Liver (tissue), 9 donors: ENCODE data around the gene PKP3. TPM values are rescaled to one million over a fixed set of nuclear protein-coding genes. Genes with fewer than 3 reads are reported as not detected.

Source experiments
- DNase-seq: peaks from one replicate; pipeline ENCODE4 v3.0.0-alpha.2; 2017; ENCODE audit warnings: low spot score
- H3K27ac ChIP-seq, 2 donors: one replicate each; pipeline ENCODE4 v1.7.0; 2013; ENCODE audit warnings: inconsistent platforms in 2 of 2, low read length in 2 of 2, control low read depth in 1 of 2, low read depth in 1 of 2, mild to moderate bottlenecking in 1 of 2
- H3K27me3 ChIP-seq, 4 donors: one replicate each; pipeline versions ENCODE4 v1.6.1 to v1.7.0; 2013; ENCODE audit warnings: low read length in 3 of 4, inconsistent platforms in 1 of 4, mild to moderate bottlenecking in 1 of 4, moderate library complexity in 1 of 4; ENCODE audit not compliant: control insufficient read depth in 4 of 4, insufficient read depth in 4 of 4
- H3K36me3 ChIP-seq, 4 donors: one replicate each; pipeline versions ENCODE4 v1.6.1 to v1.7.0; 2013; ENCODE audit warnings: low read length in 3 of 4, mild to moderate bottlenecking in 3 of 4, low read depth in 1 of 4, moderate library complexity in 1 of 4; ENCODE audit not compliant: control insufficient read depth in 4 of 4, insufficient read depth in 3 of 4
- H3K4me1 ChIP-seq, 4 donors: one replicate each; pipeline versions ENCODE4 v1.6.1 to v1.7.0; 2013; ENCODE audit warnings: low read length in 3 of 4, mild to moderate bottlenecking in 3 of 4, moderate library complexity in 1 of 4; ENCODE audit not compliant: control insufficient read depth in 4 of 4, insufficient read depth in 4 of 4
- H3K4me3 ChIP-seq, 3 donors: one replicate each; pipeline versions ENCODE4 v1.6.1 to v1.7.0; 2013; ENCODE audit warnings: low read length in 3 of 3, control low read depth in 1 of 3, low read depth in 1 of 3, mild to moderate bottlenecking in 1 of 3
- H3K9ac ChIP-seq, 2 donors: one replicate each; pipeline ENCODE4 v1.7.0; 2013; ENCODE audit warnings: low read length in 2 of 2, mild to moderate bottlenecking in 2 of 2, moderate library complexity in 2 of 2, control low read depth in 1 of 2, low read depth in 1 of 2
- H3K9me3 ChIP-seq, 4 donors: one replicate each; pipeline versions ENCODE4 v1.6.1 to v1.7.0; 2013; ENCODE audit warnings: low read length in 3 of 4; ENCODE audit not compliant: control insufficient read depth in 4 of 4
- EGR1 ChIP-seq, 2 donors: IDR thresholded peaks; 2 replicates each; pipeline ENCODE4 v1.6.1; 2016 to 2018; ENCODE audit warnings: antibody characterized with exemption in 2 of 2, low read depth in 2 of 2
- FOXA1 ChIP-seq: IDR thresholded peaks from 2 replicates; pipeline ENCODE4 v1.6.1; 2016; ENCODE audit warnings: antibody characterized with exemption
- FOXA2 ChIP-seq: IDR thresholded peaks from 2 replicates; pipeline ENCODE4 v1.6.1; 2016; ENCODE audit warnings: antibody characterized with exemption
- GABPA ChIP-seq, 2 donors: IDR thresholded peaks in 1 of 2; conservative IDR thresholded peaks in 1 of 2; 2 replicates each; pipeline ENCODE4 v1.6.1; 2016; ENCODE audit warnings: antibody characterized with exemption in 2 of 2, mild to moderate bottlenecking in 1 of 2, moderate library complexity in 1 of 2
- HNF4A ChIP-seq, 2 donors: conservative IDR thresholded peaks; 2 replicates each; pipeline ENCODE4 v1.6.1; 2016; ENCODE audit warnings: antibody characterized with exemption in 2 of 2, mild to moderate bottlenecking in 2 of 2
- HNF4G ChIP-seq: IDR thresholded peaks from 2 replicates; pipeline ENCODE4 v1.6.1; 2016; ENCODE audit warnings: antibody characterized with exemption
- JUND ChIP-seq, 2 donors: IDR thresholded peaks; 2 replicates each; pipeline ENCODE4 v1.6.1; 2016; ENCODE audit warnings: antibody characterized with exemption in 2 of 2
- NR2F2 ChIP-seq: IDR thresholded peaks from 2 replicates; pipeline ENCODE4 v1.6.1; 2016; ENCODE audit warnings: antibody characterized with exemption
- RAD21 ChIP-seq, 2 donors: IDR thresholded peaks; 2 replicates each; pipeline ENCODE4 v1.6.1; 2016; ENCODE audit warnings: antibody characterized with exemption in 2 of 2, mild to moderate bottlenecking in 2 of 2
- RXRA ChIP-seq, 2 donors: IDR thresholded peaks; 2 replicates each; pipeline ENCODE4 v1.6.1; 2017 to 2018; ENCODE audit warnings: antibody characterized with exemption in 2 of 2, mild to moderate bottlenecking in 1 of 2
- SP1 ChIP-seq: IDR thresholded peaks from 2 replicates; pipeline ENCODE4 v1.6.1; 2018; ENCODE audit warnings: antibody characterized with exemption, mild to moderate bottlenecking
- TAF1 ChIP-seq: conservative IDR thresholded peaks from 2 replicates; pipeline ENCODE4 v1.6.1; 2016; ENCODE audit warnings: antibody characterized with exemption, mild to moderate bottlenecking
- YY1 ChIP-seq: IDR thresholded peaks from 2 replicates; pipeline ENCODE4 v1.6.1; 2016; ENCODE audit warnings: antibody characterized with exemption, mild to moderate bottlenecking
- WGBS: extraction: QIAGEN DNeasy Blood & Tissue Kit; methylation state at CpG from one replicate; pipeline ENCODE4 v1.1.7; 2013; 5-methylcytosine and 5-hydroxymethylcytosine counted together
- polyA plus RNA-seq, 2 donors: library from polyadenylated mRNA; stranded (reverse) in 1 of 2; unstranded in 1 of 2; fragments of 200-250 nt in 1 of 2; fragments of >200 nt in 1 of 2; fragmentation: Nextera tagmentation in 1 of 2; extraction: Ambion mirVana in 1 of 2; gene quantifications; one replicate each; pipeline versions ENCODE4 v1.2.1 to v1.2.3, GENCODE V29; 2013 to 2015
- total RNA-seq, 2 donors: library from RNA; depleted of rRNA; stranded (reverse); fragments of >200 nt; gene quantifications; one replicate each; pipeline ENCODE4 v1.2.3, GENCODE V29; 2014
- TF ChIP-seq, protein P1 (sequence below): IDR thresholded peaks from 2 replicates; pipeline ENCODE4 v1.6.1; 2016; ENCODE audit warnings: antibody characterized with exemption
- TF ChIP-seq, protein P2 (sequence below): IDR thresholded peaks from 2 replicates; pipeline ENCODE4 v1.6.1; 2016; ENCODE audit warnings: antibody characterized with exemption
- TF ChIP-seq, protein P3 (sequence below): IDR thresholded peaks from 2 replicates; pipeline ENCODE4 v1.6.1; 2016; ENCODE audit warnings: antibody characterized with exemption
- TF ChIP-seq, protein P4 (sequence below): fragments of 150-350 bp; IDR thresholded peaks from 2 replicates; pipeline ENCODE4 v1.5.1; 2017; ENCODE audit warnings: improper control_type of control experiment, low read depth, low read length; ENCODE audit not compliant: missing input control
- TF ChIP-seq, protein P5 (sequence below): IDR thresholded peaks from 2 replicates; pipeline ENCODE4 v1.6.1; 2016; ENCODE audit warnings: antibody characterized with exemption, mild to moderate bottlenecking
- donor health status: healthy.
- donor health status: healthy.
- donor health status: healthy.
- donor health status: healthy.
- donor health status: healthy.

Gene PKP3
- total and polyA plus RNA-seq, 4 donors: 0.08 to 0.37 (median 0.25) TPM; not detected in 1

DNA sequence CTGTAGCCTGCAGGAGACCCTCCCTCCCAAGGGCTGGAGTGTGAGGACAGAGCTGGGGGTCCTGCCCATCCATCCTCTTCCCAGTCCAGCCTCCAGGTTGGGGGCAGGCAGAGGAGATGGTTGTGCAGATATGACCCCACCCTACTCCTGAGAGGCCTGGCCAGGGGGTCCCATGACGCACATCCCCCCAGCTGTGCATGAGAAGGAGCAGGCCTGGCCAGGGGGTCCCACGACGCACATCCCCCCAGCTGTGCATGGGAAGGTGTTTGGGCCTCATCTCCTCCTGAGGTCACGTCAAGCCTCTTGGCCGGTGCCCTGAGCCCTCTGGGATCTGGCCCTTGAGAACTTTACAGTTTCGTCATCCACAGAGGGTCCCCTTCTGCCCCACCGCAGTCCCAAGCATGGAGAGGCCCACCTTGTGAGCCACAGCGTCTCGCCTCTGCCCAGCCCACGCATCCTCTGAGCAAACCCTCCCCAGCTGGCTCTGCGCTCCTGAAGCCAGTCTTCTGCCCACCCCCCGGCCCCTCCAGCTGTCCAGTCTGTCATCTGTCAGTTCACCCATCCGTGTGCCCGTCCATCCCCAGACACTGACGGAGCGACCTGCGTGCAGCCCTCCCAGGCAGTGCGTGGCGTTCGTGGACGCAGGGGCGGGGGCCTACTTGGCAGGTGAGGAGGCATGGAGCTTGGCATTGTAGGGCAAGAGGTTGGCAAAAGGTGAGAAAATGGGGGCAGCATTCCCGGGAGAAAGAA, 45.5 kb downstream of the PKP3 start:
- no peak for DNase-seq
- WGBS: 84% methylated on average over 23 of the region's 23 CpGs
- no peak overlapping the region for H3K4me3 ChIP-seq

More for the DNA sequence above, 45.5 kb downstream of the PKP3 start:
- TF ChIP-seq, protein P1, sequence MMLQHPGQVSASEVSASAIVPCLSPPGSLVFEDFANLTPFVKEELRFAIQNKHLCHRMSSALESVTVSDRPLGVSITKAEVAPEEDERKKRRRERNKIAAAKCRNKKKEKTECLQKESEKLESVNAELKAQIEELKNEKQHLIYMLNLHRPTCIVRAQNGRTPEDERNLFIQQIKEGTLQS: no peak
- TF ChIP-seq, protein P2, sequence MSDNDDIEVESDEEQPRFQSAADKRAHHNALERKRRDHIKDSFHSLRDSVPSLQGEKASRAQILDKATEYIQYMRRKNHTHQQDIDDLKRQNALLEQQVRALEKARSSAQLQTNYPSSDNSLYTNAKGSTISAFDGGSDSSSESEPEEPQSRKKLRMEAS: no peak
- TF ChIP-seq, protein P3, sequence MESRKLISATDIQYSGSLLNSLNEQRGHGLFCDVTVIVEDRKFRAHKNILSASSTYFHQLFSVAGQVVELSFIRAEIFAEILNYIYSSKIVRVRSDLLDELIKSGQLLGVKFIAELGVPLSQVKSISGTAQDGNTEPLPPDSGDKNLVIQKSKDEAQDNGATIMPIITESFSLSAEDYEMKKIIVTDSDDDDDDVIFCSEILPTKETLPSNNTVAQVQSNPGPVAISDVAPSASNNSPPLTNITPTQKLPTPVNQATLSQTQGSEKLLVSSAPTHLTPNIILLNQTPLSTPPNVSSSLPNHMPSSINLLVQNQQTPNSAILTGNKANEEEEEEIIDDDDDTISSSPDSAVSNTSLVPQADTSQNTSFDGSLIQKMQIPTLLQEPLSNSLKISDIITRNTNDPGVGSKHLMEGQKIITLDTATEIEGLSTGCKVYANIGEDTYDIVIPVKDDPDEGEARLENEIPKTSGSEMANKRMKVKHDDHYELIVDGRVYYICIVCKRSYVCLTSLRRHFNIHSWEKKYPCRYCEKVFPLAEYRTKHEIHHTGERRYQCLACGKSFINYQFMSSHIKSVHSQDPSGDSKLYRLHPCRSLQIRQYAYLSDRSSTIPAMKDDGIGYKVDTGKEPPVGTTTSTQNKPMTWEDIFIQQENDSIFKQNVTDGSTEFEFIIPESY: no peak
- TF ChIP-seq SP1 (no peak), JUND (IDR thresholded peaks at IDR 0.05) (no peak), FOXA1 (no peak), TAF1 (no peak), GABPA (IDR thresholded peaks at IDR 0.05 in 1 of 2, conservative IDR thresholded peaks at IDR 0.05 in 1 of 2) (no peak), YY1 (no peak), RXRA (IDR thresholded peaks at IDR 0.05) (no peak), RAD21 (IDR thresholded peaks at IDR 0.05) (no peak), NR2F2 (no peak), EGR1 (IDR thresholded peaks at IDR 0.05; ENCODE audit: low read depth in 2 of 2) (no peak), FOXA2 (no peak), HNF4A (conservative IDR thresholded peaks at IDR 0.05) (no peak), HNF4G (no peak)
- TF ChIP-seq, protein P4, sequence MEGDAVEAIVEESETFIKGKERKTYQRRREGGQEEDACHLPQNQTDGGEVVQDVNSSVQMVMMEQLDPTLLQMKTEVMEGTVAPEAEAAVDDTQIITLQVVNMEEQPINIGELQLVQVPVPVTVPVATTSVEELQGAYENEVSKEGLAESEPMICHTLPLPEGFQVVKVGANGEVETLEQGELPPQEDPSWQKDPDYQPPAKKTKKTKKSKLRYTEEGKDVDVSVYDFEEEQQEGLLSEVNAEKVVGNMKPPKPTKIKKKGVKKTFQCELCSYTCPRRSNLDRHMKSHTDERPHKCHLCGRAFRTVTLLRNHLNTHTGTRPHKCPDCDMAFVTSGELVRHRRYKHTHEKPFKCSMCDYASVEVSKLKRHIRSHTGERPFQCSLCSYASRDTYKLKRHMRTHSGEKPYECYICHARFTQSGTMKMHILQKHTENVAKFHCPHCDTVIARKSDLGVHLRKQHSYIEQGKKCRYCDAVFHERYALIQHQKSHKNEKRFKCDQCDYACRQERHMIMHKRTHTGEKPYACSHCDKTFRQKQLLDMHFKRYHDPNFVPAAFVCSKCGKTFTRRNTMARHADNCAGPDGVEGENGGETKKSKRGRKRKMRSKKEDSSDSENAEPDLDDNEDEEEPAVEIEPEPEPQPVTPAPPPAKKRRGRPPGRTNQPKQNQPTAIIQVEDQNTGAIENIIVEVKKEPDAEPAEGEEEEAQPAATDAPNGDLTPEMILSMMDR: no peak
- TF ChIP-seq, protein P5, sequence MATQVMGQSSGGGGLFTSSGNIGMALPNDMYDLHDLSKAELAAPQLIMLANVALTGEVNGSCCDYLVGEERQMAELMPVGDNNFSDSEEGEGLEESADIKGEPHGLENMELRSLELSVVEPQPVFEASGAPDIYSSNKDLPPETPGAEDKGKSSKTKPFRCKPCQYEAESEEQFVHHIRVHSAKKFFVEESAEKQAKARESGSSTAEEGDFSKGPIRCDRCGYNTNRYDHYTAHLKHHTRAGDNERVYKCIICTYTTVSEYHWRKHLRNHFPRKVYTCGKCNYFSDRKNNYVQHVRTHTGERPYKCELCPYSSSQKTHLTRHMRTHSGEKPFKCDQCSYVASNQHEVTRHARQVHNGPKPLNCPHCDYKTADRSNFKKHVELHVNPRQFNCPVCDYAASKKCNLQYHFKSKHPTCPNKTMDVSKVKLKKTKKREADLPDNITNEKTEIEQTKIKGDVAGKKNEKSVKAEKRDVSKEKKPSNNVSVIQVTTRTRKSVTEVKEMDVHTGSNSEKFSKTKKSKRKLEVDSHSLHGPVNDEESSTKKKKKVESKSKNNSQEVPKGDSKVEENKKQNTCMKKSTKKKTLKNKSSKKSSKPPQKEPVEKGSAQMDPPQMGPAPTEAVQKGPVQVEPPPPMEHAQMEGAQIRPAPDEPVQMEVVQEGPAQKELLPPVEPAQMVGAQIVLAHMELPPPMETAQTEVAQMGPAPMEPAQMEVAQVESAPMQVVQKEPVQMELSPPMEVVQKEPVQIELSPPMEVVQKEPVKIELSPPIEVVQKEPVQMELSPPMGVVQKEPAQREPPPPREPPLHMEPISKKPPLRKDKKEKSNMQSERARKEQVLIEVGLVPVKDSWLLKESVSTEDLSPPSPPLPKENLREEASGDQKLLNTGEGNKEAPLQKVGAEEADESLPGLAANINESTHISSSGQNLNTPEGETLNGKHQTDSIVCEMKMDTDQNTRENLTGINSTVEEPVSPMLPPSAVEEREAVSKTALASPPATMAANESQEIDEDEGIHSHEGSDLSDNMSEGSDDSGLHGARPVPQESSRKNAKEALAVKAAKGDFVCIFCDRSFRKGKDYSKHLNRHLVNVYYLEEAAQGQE: no peak
- Histone ChIP-seq H3K27ac (no peak overlapping the region), H3K9me3 (no peaks in the 10 kb centered on the region), H3K27me3 (no peaks in the 10 kb centered on the region), H3K36me3 (no peaks in the 10 kb centered on the region), H3K9ac (no peak overlapping the region), H3K4me1 (peaks cover 0 to 3% (median 0%) of the 10 kb centered on the region in 4 donors)
